HG03520 (cell line): ENCODE results near the gene UTS2R.
"Not testable (repeated sequence)": the region's sequence is repeated elsewhere in the genome, so short reads cannot be mapped to it uniquely, and the experiment has no call there.

Experiments used
- ATAC-seq: cut with Tn5 transposase; IDR thresholded peaks from one replicate; pipeline ENCODE4 v1.9.1; 2021; ENCODE audit warnings: mild to moderate bottlenecking, moderate library complexity; ENCODE audit not compliant: unreplicated experiment

The UTS2R gene

DNA sequence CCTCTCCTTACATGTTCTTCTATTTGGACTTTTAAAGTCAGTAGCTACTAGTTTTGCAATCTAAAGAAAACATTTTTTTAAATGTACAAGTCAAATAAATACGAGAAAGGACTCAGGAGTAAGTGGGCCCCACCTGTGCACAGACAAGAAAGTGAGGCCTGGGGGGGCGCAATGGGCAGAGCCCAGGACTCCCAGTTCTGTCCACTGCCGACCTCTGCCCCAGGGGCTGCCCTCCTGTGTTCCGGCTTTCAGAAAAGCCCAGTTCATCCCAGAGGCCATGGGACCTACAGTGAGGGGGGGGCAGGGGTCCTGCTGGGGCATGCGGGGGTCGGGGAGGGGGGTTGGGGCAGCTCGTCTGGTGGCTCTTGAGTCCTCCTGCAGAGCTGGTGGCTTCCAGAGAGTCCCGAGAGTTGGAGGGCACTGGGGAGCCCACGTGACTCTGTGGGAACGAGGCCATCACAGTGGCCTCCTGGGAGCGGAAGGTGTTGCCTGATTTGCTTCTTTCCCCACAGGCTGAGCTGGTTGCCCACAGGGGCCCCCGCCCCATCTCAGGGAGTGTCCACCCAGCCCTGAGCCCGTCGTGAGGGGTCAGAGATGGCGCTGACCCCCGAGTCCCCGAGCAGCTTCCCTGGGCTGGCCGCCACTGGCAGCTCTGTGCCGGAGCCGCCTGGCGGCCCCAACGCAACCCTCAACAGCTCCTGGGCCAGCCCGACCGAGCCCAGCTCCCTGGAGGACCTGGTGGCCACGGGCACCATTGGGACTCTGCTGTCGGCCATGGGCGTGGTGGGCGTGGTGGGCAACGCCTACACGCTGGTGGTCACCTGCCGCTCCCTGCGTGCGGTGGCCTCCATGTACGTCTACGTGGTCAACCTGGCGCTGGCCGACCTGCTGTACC is 2.4 kb downstream of the UTS2R start:
- no peak for ATAC-seq

DNA sequence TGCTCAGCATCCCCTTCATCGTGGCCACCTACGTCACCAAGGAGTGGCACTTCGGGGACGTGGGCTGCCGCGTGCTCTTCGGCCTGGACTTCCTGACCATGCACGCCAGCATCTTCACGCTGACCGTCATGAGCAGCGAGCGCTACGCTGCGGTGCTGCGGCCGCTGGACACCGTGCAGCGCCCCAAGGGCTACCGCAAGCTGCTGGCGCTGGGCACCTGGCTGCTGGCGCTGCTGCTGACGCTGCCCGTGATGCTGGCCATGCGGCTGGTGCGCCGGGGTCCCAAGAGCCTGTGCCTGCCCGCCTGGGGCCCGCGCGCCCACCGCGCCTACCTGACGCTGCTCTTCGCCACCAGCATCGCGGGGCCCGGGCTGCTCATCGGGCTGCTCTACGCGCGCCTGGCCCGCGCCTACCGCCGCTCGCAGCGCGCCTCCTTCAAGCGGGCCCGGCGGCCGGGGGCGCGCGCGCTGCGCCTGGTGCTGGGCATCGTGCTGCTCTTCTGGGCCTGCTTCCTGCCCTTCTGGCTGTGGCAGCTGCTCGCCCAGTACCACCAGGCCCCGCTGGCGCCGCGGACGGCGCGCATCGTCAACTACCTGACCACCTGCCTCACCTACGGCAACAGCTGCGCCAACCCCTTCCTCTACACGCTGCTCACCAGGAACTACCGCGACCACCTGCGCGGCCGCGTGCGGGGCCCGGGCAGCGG is 3.2 kb downstream of the UTS2R start:
- no peak for ATAC-seq

DNA sequence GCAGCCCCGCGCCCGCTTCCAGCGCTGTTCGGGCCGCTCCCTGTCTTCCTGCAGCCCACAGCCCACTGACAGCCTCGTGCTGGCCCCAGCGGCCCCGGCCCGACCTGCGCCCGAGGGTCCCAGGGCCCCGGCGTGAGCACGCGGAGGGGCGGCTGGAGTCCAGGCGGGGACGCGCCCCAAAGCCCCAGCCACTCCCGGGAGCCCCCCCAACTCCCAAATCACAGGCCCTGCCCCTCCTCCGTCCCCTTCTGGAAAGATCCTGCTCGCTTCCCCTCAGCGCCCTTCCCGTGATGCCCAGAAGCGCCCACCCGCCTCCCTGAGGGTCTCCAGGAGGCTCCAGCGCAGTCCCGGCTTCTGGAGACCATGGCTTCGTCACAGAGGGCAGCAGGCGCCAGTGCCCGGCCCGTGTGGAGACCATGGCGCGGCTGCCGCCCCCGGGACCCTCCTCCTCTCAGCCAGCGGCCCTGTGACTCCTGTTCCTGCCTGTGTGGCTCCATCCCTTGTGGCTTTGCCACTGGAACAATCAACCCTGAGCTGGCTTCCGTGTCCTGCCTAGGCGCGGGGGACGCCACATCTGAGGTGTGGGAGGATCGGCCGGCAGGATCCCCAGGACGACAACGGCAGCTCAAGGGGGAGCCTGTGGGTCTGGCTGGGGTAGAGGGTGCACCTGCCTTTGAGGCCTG is 3.9 kb downstream of the UTS2R start:
- no peak for ATAC-seq

DNA sequence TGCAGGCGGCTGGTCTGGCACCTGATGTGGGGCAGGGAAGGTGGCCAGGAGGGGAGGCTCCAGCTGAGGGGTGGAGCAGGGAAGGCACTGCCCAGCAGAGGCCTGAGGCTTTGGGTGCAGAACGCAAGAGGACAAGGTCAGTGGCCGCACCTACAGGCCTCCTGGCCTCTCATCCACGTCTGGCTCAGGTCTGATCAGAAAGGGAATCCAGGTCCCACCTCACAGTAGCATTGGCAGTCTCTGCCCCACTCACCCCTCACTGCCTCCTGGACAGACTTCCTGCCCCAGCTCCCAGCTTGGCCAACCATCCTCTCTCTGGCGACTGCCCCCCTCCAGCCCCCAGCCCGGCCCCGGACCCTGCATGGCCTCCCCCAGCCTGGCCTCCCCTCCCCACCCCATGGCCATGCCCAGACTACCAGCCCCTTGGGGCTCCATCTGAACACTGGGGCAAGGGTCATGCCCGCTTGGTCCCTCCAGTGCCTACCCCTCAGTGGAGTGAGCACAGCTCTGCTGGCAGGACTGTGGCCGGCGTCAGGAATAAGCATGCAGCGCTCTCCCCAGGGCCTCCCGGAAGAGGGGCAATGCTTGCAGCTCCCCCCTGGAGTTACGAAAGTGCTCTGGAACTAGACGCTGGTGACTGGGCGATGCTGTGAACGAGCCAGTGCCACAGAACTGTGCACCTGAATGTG is 4.6 kb downstream of the UTS2R start:
- no peak for ATAC-seq

DNA sequence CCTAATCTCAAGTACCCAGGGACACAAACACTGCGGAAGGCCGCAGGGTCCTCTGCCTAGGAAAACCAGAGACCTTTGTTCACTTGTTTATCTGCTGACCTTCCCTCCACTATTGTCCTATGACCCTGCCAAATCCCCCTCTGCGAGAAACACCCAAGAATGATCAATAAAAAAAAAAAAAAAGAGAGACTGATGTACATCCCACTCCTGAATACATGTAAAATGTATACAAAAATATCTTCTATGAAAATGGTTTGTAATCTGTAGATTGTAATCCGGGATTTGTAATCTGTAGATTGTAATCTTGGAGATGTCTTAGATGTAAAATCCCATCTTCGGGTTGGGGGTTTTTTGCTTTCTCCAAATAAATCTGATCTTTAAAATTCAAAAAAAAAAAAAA is 5.7 kb downstream of the UTS2R start:
- not testable (repeated sequence) for ATAC-seq

DNA sequence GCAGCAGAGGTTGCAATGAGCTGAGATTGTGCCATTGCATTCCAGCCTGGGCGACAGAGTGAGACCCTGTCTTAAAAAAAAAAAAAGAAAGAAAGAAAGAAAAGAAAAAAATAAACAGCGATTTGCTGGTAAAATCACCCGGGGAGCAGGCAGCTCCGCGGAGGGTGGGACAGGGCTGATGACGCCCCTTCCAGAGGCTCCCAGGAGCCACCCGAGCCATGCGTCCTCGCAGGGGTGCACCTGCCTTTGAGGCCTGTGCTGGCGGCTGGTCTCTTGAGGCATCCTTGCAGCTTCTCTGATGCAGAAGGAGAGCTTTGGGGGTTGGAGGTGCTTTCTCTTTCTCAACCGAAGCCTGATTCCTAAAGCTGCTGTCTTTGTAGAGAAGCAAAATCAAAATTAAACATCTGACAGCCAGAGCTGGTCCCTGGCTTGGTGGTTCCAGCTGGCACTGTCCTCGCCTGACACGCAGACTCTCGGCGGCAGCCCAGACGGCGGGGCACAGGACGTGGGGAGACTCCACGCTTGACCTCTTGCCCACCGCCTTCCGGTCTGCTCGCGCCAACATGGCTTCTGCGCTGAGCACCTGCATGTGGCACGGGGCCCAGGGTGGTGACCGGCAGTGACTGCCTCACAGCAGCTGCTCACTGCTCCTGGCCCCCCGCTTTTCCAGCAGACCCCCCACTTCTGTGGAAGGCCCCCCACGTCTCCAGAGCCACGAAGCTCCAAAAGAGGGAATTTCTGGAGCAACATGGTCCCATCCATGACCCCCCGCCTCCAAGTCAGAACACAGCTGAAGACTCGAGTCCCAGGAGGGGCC is 6.6 kb downstream of the UTS2R start:
- no peak for ATAC-seq

DNA sequence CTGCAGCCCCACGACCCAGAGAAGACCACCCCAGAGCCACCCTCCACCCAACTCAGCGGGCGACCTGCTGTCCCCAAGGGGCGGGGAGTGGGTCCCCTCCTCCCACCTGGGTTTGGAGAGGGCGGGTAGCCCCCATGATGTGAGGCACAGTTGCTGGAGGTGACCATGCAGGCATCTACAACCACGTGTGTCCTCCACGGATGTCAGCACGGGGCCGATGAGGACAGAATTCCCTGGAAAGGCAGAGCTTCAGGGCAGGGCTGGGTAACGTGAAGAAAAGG is 7.1 kb downstream of the UTS2R start:
- no peak for ATAC-seq

DNA sequence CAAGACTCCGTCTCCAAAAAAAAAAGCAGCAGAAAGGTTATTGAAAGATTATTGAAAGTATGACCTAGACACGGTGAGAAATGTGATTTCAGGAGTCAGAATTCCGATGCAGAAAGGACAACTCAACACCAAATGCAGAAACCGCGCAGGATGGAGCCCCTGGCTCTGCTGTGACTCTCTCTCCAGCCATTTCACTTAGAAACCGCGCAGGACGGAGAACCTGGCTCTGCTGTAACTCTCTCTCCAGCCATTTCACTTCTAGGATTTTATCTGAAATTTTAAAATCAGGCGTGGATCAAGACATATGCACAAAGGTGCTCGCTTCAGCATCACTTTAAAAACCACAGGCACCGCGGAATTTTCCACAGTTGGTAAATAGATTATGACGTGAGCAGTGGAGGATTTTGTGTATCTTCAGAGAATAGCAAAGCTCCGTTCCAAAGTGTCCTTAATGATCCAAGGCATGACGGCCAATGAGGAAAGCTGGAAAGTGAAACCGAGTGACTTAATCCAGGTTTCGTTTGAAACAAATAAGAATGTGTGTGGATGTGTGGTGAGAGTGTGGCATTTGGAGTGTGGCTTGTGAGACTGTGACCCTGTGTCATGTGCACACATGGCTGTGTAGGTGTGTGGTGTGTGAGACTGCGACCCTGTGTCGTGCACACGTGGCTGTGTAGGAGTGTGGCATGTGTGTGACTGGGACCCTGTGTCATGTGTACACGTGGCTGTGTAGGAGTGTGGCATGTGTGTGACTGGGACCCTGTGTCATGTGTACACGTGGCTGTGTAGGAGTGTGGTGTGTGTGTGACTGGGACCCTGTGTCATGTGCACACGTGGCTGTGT is 9.5 kb downstream of the UTS2R start:
- no peak for ATAC-seq

DNA sequence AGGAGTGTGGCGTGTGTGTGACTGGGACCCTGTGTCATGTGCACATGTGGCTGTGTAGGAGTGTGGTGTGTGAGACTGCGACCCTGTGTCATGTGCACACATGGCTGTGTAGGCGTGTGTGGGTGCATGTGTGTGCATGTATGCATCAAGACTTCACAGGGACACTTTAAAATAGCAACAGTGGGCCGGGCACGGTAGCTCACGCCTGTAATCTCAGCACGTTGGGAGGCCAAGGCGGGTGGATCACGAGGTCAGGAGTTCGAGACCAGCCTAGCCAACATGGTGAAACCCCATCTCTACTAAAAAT is 10.1 kb downstream of the UTS2R start:
- ATAC-seq = not testable (repeated sequence)

DNA sequence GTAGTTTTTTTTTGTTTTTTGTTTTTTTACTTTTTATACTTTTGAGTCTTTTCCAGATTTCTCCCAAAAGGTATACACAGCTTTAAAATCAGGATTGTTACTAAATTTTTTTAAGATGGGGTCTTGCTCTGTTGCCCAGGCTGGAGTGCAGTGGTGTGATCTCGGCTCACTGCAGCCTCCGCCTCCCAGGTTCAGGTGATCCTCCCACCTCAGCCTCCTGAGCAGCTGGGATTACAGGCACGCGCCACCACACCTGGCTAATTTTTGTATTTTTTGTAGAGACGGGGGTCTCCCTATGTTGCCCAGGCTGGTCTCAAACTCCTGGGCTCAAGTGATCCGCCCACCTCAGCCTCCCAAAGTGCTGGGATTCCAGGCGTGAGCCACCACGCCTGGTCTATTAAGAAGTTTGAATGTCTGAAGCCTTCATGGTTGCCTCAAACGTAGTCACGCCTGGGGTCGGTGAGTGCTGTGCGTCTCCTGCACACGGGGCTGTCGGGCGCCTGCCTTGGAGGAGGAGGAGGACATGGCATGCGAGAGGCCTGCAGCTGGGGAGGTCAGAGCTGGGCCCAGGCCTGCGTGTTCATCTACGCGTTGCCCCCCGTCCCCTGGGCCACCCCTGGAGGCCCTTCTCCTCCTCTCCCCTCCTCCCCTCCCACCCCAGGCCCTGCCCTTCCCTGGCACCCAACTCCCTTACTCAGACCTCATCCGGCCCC is 10.8 kb downstream of the UTS2R start:
- ATAC-seq = not testable (repeated sequence)

DNA sequence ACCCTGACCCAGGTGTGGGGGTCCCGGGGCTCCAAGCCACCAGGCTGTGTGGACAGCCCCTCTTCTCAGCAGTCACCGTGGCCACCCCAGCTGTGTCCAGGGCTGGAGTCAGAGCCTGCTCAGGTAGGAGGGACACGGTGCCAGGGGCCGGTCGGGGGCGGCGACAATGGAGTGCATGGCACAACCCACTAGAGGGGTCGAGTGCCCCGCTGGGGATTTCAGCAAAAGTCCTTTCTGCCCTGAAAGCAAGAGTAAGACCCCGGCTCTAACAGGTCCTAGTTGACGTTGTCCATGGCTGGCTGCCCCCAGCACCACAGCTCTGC is 11.3 kb downstream of the UTS2R start:
- ATAC-seq = no peak

DNA sequence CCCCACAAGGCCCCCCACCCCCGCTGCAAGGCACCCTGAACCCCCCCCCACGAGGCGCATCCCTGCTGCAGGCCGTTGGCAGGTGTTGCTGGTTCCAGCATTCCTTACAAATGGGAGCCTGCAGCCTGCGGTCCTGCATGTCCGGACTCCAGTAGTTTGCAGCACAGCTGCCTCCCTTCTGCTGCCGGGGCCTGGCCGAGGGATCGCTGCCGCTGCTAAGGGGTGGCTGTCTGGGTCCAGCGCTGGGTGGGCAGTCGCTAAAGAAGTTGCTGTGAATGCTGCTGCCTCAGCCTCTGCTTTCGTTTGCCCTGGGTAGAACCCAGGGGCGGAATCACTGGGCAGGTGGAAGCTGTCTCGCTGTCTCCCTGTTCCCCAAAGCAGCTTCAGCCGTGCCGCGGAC is 11.8 kb downstream of the UTS2R start:
- no peak for ATAC-seq

DNA sequence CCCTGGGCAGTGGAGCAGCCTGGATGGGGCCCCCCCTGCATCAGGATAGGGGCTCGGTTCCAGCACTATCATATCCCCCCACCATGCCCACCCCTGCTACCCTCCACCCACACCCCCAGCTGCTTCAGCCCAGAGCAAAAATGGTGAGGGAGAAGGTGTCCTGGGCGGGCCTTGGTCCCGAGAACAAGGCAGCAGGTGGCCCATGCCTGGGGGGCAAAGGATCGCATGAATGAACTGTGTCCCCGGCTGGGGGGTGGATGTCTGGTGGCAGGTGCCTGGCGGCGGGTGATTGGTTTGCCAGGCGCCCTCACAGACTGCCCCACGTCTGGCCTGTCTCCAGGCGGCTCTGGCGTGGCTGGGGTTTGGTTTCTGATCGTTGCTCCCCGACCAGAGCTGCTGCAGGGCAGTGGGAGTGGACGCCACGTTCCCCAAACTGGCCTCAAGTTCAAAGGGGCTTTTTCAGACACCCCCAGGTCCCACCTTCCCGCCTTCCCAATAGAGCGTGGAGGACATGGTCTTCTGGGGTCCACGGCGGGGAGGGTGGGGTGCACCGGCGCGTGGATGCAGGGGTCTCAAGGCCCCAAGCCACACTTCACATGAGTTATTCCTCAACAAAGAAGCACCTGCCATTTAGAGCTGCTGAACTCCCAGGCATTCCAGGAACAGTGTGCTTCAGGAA is 12.6 kb downstream of the UTS2R start:
- no peak for ATAC-seq

DNA sequence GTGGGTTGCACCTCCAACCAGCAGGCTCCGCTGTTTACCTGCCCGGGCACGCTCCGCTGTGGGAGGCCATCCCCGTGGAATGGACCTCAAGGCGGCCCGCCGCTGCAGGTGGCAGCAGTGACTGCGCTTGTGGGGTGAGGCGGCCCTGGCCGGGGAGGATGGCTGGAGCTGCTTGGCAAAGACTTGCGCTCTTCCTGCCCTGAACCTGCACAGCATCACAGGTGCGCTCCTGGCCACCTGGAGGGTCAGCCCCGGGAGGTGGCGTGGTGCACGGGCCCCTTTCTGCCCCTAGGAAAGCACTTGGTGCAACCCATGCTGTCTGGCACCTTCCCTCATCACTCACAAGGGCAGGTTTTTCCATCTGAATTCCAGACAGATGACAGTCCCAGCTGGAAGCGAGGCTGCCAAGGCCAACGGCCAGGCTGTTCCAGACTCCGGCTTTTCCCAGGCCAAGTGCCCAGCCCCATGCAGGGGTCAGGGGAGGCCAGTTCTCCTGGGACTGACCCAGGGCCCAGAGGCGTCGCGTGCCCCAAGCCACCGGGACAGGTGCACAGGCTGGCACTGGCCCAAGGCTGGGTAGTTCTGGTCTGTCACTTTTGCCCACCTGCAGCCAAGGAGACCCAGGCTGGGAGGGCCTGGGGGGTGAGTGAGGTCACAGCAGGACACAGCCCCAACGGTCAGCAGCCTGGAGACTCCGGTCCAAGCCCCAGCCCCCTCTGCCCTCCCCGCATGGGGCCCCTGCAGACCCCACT is 13.3 kb downstream of the UTS2R start:
- no peak for ATAC-seq

DNA sequence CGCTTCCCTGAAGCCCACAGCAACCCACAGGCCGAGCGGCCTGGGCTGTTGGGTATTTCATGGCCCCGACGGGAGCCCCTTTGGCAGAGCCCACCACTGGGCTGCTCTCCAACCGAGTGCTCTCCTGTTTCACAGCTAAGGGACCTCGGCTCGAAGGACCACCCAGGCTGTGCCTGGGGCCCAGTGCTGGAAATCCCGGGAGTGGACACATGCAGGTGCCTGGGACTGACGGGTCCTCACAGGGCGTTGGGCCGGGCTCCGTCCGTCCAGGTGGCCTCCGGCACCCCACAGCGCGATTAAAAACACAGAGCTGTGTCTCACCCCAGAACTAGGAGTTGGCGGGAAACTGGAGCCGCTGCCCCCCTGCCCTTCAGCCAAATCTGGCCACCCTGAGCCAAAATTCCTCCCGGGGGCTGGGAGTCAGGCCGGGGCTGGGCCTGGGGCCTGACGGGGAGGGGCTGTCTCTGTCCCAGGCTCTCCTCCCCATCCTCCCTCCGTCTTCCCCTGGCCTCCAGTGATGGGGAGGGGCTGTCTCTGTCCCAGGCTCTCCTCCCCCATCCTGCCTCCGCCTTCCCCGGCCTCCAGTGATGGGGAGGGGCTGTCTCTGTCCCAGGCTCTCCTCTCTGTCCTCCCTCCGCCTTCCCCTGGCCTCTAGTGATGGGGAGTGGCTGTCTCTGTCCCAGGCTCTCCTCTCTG is 14.1 kb downstream of the UTS2R start:
- no peak for ATAC-seq

DNA sequence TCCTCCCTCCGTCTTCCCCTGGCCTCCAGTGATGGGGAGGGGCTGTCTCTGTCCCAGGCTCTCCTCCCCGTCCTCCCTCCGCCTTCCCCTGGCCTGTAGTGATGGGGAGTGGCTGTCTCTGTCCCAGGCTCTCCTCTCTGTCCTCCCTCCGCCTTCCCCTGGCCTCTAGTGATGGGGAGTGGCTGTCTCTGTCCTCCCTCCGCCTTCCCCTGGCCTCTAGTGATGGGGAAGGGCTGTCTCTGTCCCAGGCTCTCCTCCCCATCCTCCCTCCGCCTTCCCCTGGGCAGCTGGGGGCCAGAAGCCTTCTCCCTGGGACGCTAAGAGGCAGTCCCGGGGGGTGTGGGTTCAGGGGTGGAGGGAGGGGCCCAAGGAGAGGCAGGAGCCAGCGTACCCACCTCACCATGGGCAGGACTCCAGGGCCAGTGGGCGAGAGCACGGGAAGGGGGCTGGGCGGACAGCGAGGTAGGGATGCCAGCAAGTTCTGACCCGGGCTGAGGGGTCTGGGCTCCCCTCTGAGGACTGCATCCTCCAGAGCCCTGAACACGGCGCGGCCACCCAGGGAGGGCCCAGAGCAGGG is 14.8 kb downstream of the UTS2R start:
- no peak for ATAC-seq
